Stomach (tissue), 4 donors: Measurements from ENCODE around the gene LDHD.
A peak's percentile ranks its signal among the peaks of the same experiment; 100 is the strongest.

Source experiments
- EP300 ChIP-seq: sonication (generic); formaldehyde crosslinking; IDR thresholded peaks from one replicate; pipeline ENCODE4 v1.6.1; 2017; ENCODE audit warnings: antibody characterized with exemption
- POLR2A ChIP-seq, 4 donors: fragments of 450-650 bp; IDR thresholded peaks; one replicate each; pipeline ENCODE4 v1.6.1; 2016; ENCODE audit warnings: antibody characterized with exemption in 4 of 4, control low read depth in 2 of 4, mild to moderate bottlenecking in 1 of 4, moderate library complexity in 1 of 4
- POLR2AphosphoS5 ChIP-seq, 3 donors: sonication (generic); formaldehyde crosslinking; IDR thresholded peaks; one replicate each; pipeline ENCODE4 v1.6.1; 2016; ENCODE audit warnings: antibody characterized with exemption in 3 of 3
- TF ChIP-seq, protein P1 (sequence below), 7 experiments: fragments of 450-650 bp in 4 of 7; fragments of 200-600 bp in 3 of 7; sonication (generic) in 3 of 7; IDR thresholded peaks; one replicate each; pipeline ENCODE4 v1.5.1; 2016 to 2019; ENCODE audit warnings: antibody characterized with exemption in 7 of 7, control low read depth in 2 of 7, mild to moderate bottlenecking in 1 of 7

DNA sequence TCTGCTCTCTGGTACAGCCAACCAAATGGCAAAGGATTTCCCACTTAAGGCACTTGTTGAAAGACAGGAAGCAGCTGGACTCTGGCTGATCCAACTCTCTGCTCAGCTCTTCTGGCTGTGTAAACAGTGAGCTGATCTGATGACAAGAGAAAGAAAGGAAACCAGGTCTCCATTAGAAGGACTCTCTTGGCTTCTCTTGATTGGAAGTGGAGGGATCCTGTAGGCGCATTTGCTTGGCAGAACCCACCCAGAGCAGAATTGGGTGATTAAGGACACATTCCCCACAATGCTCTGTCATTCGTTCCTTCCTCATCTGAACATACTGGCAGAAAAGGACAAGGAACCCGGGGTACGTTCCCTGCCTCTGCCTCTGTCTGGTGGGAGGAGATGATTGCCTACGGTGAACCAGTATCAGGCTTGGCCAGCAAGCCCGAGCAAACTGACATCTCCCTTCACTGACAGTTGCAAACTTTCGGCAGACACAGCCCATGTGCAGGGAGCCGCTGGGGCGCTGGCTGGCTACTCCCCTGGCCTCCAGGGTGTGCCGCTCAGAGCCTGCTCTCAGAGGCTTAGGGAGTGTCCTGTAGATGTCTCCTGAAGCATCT lies 29.1 kb downstream of the LDHD start:
- TF ChIP-seq POLR2A (IDR thresholded peaks at IDR 0.05) (no peak), EP300 (no peak), POLR2AphosphoS5 (IDR thresholded peaks at IDR 0.05) (peak; percentile 17 to 47 (median 24))
- TF ChIP-seq, protein P1, sequence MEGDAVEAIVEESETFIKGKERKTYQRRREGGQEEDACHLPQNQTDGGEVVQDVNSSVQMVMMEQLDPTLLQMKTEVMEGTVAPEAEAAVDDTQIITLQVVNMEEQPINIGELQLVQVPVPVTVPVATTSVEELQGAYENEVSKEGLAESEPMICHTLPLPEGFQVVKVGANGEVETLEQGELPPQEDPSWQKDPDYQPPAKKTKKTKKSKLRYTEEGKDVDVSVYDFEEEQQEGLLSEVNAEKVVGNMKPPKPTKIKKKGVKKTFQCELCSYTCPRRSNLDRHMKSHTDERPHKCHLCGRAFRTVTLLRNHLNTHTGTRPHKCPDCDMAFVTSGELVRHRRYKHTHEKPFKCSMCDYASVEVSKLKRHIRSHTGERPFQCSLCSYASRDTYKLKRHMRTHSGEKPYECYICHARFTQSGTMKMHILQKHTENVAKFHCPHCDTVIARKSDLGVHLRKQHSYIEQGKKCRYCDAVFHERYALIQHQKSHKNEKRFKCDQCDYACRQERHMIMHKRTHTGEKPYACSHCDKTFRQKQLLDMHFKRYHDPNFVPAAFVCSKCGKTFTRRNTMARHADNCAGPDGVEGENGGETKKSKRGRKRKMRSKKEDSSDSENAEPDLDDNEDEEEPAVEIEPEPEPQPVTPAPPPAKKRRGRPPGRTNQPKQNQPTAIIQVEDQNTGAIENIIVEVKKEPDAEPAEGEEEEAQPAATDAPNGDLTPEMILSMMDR (IDR thresholded peaks at IDR 0.05) = no peak
